ENCODE results near the gene SLC41A2.

- TF ChIP-seq CTCF (IDR thresholded peaks at IDR 0.05): no peak
- no peak for TF ChIP-seq POLR2A (IDR thresholded peaks at IDR 0.05)
Observed at GRCh38 chr12:104975587-104976343, 17.7 kb upstream of the SLC41A2 start.

Data from heart left ventricle (tissue), 13 donors.